NCI-H446 treated with DMSO at 0.1 percent for 48 hours (cell line): ENCODE results near the gene AFAP1.
"Not testable (repeated sequence)": the region's sequence is repeated elsewhere in the genome, so short reads cannot be mapped to it uniquely, and the experiment has no call there.

ENCODE experiments used
- DNase-seq: peaks from one replicate; lab custom pipeline; 2025; lab: John Stamatoyannopoulos, UW

AFAP1 gene

DNA sequence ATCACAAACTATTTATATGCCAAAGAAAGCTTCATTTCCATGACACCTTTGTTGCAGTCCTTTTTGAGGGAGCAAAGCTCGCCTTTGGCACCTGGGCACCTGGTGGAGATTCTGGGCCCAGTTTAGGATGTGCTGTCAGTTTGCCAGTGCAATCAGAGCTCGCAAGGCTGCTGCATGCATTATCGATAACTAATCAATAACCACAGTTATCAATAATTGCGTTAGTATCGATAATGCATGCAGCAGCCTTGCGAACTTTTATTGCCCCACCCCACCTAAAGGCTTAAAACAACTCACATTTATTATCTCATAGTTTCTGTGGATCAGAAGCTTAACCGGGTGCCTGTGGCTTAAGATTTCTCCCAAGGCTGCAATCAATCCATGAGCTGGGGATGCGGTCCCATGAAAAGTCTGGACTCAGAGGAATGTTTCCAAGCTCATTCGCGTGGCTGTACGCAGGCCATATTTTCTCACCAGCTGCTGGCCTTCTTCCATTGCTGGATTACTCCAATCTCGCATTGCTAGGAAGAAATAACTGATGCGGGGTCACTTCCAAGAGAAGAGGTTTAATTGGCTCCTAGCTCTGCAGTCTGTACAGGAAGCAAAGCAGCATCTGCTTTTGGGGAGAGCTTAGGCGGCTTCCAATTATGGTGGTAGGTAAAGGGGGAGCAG is 6.2 kb upstream of the AFAP1 start:
- no peak for DNase-seq

DNA sequence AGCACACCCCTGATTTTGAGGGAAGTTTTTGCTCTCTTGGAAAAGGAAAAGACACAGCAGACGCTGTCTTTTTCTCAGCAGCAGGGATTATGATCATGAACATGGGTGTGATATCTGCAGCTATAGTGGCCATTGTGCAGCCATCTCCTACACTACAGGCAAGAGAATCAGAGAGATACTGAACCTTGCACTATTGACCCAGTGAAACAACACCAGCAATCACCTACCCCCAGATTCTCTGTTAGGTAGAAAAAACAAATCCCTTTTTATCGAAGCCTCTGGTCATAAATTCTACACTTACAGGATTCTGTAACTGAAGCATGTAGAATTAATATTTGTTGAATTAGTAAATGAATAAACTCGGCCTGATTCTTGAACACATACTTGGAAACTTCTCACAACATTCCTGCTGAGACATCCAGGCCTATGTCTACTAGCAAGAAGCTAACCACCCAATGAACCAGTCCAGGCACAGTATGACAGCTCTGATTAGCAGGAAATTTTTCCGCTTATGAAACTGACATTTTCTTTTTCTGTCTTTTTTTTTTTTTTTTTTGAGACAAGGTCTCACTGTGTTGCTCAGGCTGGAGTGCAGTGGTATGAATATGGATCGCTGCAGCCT is 5.0 kb upstream of the AFAP1 start:
- no peak for DNase-seq

DNA sequence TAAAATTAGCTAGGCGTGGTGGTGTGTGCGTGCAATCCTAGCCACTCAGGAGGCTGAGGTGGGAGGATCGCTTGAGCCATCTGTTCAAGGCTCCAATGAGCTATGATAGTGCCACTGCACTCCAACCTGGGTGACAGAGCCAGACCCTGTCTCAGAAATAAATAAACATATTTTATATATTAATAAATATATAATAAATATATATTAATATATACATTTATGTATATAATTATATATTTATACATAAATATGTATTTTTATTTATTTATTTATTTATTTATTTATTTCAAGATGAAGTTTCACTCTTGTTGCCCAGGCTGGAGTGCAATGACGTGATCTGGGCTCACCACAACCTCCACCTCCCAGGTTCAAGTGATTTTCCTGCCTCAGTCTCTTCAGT is 4.0 kb upstream of the AFAP1 start:
- DNase-seq, result not testable (repeated sequence)

DNA sequence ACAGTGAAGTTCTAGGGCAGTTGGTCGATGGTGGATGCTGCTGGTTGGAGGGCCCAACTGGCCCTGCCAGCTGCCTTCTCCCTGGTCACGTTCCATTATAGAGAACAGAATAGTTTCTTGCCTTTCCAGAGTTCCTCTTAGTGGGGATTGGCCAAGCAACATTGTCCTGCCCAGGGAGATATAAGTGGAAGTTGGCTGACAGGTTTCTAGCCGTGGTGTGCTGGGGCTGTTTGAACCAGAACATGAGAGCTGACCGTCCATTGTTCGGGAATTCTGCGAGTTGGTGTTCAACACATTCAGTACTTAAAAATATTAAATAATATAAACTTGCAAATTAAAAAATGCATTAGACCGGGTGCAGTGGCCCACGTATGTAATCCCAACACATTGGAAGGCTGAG is 3.5 kb upstream of the AFAP1 start:
- no peak for DNase-seq

DNA sequence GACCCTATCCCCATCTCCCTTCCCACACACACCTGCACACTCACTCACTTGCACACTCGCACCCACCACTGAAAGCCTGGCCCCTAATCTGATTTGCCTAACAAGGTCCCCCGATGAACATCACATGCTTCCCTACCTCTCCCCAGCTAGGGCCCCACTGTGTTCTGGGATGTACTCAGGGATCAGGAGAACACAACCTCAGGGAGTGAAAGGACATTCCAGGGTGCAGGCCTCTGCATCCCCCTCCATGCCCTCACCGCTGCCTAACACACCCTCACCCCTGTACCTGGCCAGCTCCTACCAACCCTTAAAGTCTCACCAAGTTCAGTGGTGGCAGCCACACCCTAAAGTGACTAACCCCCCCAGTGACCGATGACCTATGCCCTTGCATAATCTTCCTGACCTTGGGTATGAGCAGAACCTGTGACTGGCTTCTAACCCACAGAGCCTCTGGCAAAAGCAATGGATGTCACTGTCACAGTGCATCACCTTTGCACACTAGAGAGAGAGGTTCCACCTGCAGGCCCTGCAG is 2.4 kb upstream of the AFAP1 start:
- DNase-seq, result no peak

DNA sequence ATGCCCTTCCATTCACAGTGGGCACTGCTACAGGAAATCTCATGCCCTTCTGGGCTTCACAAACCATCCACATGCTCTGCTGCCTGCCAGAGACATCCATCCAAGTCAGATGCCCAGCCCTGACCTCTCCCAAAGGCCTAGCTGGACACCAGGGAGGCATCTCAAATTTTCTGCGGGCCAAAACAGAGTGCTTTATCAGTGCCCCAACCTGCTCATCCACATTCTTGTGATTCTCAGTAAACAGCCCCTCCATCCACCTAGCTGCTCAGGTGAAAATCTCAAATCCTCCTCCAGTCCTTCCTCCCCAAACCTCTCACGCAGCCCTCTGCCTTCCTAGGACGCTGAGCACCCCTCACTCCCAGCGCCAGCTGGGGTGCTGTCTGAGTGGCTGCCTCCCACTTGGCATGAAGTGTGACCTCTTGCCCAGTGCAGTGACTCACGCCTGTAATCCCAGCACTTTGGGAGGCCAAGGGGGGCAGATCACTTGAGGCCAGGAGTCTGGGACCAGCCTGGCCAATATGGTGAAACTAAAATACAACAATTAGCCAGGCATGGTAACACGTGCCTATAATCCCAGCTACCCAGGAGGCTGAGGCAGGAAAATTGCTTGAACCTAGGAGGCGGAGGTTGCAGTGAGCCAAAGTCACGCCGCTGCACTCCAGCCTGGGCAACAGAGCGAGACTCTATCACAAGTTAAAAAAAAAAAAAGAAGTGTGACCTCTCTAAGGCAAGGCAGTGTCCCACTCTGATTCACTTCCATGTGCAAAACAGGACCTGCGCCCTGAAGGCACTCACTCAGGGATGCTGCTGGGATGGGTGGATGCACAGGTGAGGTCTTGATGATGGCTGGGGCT is 1.7 kb upstream of the AFAP1 start:
- no peak for DNase-seq

DNA sequence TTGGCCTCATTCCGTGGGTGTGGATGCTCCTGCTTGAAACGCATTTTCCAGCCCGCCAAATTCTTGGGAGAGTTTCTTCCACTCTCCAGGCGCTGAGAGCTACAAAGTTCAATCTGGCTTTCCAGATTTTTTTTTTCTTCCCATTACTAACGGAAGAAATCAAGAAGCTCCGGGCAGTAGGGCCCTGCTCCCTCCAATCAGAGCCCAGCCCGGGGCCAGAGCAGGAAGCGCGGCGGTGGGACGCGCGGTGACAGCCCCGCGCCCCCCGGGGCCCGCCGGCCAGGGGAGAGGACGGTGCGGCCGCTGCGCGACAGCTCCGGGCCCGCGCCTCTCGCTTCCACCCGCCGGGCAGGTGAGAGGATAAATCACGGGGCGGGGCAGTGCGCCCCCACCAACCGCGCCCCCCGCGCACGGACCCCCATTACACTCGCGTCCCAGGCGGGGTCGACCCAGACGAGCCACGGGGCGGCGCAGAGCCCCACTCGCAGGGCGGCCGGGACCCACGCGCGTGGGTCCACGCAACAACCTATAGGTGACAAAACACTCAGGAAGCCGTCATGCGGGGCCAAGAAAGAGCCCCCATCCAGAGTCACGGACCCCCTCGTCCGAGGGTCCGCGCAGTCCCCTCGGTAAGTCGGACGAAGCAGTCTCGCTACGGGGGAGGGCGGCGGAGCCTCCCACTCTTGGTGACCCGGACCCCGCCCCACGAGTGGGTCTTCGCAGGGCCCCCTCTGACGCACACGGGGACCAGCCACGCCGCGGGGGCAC is 868 bp downstream of the AFAP1 start:
- no peak for DNase-seq

DNA sequence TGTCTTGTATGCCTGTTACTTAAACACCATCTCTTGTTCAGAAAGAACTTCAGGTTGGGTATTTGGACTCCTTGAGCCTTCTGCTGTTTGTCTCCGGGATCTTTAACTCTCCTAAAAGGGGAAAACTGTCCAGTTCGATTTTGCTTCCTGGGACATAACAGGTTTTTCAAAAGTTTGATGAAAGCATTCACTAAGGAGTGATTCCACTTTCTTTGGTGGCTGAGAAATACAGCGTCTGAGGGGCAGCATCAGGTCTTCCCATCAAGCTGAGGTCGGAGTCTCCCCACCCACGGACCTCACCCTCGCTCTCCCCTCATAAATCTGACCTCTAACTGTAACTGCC is 1.4 kb downstream of the AFAP1 start:
- DNase-seq, result no peak

DNA sequence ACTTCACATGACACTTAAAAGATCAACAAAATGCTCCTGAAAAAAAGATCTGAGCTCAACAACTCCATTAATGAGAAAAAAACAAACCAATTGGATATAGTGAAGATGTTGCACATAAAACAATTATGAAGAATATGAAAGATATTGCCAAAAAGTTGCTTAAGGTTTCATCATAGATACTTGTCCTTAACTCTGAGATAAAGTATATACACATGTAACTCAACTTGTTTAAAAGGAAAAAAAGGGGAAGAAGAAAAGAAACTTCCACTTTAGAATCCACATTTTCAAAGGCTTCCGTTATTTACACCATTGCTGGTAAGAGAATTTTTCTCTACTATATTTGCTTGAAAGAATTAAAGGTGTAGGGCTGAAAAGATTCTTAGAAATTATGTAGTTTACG is 2.7 kb downstream of the AFAP1 start:
- DNase-seq, result no peak

DNA sequence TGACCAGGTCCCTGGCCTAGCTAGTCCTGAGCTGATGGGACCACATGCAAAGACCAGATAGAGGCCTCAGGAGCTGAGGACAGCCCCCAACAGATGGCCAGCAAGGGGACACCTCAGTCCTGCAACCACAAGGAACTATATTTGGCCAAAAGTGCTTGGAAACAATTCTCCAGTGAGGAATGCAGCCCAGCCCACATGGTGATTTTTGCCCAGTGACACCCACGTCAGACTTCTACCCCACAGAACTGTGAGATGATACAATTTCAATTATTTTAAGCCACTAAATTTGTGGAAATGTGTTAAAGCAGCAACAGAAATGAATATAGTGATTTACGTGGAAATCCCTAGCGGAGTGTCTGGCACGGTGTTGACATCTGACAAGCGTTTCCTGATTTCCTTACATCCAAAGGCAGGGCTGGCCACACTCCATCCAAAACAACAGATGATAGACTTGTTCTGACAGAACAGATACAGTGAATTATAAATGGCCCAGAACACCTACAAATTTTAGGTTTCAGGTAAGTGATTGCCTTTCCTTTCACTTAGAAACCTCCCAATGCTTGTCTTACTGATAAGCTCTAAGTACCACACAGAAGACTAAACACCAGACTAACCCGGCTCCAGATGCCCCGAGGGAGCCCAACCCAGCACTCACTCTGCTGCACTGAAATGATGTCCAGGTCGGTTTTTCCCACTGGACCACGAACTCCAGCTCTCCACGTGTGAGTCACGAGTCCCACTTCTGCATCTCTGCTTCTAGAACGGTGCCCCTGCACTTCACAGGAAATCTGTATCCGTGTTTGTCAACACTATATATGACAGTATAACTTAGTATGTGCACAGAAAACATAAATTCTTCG is 5.8 kb downstream of the AFAP1 start:
- no peak for DNase-seq

DNA sequence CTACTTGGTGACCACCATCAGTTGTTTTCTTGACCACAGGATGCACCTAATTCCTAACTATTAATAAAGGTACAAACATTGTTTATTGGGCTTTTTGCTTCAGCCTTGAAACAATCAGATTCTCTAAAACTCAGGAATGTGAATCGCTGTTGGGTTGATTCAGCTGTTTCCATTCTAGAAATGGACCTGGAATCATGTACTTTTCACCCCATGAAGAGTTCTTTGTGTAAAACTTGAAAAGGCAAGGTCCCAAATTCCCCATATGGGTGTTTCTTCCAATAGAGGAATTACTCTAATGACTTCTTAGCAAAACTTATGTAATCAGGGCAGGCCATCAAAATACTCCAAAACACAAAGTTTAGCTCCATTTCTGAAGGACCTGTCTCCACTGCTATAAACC is 7.4 kb downstream of the AFAP1 start:
- DNase-seq, result no peak

DNA sequence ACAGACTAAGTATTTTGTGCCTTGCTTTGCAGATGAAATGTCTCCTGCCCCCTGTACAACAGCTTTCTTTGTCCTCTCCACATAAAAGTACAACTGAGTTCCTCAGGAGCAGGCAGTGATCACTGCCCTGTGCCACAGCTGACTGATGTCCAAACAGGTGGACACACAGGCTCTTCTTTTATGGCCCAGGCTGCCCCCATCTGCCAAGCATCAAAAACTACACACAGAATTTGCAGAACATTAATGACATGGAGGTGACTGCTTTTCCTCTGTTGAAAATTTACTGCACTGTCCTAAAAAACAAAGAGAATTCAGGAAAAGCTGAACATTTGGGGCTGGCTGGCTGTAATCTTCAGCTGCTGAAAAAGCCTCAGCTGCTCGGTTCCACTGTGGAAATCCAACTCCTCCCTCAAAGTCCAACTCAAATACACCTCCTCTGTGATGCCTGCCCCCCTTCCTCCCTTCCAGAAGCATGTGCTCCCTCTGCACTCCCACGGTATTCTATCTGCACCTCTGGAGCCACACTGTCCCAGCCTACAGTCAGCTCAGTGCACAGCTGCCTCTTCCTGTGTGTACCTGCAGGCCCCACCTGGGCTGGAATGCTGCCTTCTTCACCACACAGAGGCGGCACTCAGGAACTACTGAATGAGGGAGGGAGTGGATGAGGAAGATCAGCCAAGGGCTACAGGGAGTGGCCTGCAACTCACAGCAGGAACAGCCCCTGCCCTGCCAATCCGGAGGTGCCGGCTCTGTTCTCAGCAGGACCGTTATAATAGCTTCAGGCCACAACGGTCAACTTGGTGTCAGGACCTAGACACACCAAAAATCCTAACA is 10.3 kb downstream of the AFAP1 start:
- DNase-seq, result no peak

DNA sequence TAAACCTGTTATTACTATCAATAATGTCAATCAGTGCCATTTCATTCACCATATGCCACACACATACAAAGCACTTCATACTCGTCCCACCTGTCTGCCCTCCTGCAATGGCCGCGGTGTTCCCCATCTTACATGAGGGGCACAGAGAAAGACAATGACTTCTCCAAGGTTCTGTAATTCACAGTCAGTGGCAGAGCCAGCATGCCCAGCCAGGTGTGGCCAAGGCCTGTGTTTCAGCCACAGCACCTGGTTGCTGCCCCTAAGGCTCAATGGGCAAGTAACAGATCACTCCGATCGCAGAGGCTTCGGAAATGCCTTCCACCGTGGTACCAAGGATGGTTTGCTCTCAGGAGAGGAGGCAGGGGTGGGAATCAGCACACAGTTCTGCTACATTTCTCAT is 10.9 kb downstream of the AFAP1 start:
- no peak for DNase-seq

DNA sequence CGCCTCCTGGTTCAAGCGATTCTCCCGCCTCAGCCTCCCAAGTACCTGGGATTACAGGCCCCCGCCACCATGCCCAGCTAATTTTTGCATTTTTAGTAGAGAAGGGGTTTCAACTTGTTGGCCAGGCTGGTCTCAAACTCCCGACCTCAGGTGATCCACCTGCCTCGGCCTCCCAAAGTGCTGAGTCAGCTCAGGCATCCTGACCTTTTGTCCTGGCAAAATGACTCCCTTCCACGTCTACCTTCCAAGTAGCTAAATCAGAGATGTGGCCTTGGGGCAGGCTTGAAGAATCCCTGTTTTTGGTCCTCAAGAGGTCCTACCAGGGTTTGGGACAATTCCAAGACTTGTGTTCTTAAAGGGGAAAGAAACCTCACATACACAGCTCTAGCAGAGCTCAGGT is 12.8 kb downstream of the AFAP1 start:
- DNase-seq, result no peak

DNA sequence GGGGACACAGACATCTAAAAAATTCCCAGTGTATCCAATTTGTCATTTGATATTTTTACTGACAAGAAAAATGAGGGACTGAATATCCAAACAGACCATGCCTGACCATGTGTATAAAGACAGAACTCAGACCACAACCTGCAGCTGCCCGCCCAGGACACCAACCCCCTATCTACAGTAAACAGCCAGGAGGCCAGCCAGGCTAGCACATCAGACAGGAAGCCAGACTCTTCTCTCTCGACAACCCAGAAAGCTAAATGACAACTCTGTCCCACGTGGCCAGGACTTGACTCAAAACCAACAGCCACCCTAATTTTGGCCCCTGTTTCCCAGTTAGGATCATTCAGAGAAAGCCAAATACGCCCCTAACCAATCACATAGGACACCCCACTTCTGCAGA is 15.1 kb downstream of the AFAP1 start:
- DNase-seq, result no peak

DNA sequence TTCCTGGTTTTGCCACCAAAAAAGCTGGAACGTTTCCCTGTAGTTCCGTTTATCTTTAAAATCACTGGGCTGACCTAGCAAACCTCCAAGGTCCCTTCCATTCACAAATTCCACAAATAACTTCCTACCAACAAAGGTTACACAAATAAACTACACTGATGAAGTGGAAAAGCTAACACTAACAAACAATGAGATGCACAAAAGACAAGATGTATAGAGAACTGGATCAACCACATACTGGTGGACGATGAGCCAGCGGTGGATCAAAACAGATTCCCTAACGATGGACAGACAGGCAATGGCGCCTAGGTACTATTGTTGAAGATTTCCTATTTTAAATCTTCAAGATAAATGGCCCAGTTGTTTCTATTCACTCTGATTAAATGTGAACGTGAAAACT is 15.5 kb downstream of the AFAP1 start:
- no peak for DNase-seq

DNA sequence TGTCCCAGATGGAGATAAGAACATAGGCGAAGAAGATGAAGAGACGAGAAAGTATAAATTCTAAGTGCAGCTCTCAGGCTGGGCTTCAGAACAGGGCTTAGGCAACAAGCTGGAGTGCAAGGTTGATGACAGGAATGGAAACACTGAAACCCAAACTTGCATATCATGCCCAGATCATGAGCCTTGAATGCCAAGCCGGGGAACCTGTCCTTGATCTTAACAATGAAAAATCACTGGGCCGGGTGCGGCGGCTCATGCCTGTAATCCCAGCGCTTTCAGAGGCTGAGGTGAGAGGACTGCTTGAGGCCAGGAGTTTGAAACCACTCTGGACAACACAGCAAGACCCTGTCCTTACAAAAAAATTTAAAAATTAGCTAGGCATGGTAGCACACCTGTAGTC is 17.2 kb downstream of the AFAP1 start:
- no peak for DNase-seq

DNA sequence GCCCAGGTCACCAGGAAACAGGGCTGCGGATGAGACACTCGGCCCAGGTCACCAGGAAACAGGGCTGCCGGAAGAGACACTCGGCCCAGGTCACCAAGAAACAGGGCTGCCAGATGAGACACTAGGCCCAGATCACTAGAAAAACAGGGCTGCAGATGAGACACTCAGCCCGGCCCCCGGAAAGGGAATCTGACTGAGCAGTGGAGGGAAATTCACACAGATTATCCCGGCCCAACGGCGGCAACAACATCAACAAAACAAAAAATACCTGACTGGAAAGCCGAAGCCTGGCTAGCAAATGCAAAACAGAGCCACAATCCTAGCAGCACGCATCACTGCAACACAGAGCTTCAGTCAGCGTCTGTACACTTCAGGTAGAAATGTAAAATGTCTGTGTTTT is 20.7 kb downstream of the AFAP1 start:
- DNase-seq, result no peak

DNA sequence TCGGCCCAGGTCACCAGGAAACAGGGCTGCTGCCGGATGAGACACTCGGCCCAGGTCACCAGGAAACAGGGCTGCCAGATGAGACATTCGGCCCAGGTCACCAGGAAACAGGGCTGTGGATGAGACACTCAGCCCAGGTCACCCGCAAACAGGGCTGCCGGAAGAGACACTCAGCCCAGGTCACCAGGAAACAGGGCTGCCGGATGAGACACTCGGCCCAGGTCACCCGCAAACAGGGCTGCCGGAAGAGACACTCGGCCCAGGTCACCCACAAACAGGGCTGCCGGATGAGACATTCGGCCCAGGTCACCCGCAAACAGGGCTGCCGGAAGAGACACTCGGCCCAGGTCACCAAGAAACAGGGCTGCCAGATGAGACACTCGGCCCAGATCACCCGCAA is 21.5 kb downstream of the AFAP1 start:
- DNase-seq, result not testable (repeated sequence)

DNA sequence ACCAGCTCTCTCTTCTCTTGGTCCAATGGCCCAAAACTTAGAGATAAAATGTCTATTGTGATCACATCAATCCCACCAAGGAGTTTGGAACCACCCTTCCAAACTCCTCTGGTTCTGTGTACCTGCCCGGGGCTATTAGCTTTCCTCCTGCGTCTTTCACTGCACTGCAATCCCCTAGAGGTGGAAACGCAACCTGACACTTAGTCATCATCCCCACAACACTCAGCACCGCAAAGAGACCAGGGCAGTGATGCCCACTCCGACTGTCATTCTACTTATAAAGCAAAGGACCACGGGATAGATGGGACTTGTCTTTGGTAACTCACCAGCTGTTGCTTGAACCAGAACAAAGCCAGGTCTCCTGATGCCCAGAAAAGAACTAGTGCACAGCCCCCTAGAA is 22.0 kb downstream of the AFAP1 start:
- DNase-seq, result no peak

DNA sequence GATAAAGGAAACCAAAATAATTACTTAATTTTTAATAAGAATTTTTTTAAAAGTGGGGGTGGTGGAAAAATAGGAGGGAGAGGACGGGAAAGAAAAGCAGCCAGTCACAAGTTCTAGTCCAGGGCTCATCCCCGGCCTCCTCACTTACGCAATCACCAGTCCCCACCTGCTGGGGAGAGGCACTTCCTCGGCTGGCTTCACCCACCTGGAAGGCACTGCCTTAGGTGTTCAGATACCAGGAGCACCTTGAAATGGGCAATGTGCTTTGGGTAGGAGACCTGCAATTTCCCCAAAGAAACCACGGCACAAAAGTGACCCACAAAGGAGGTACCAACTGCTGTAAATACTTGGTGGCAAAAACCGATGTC is 23.8 kb downstream of the AFAP1 start:
- no peak for DNase-seq
